Tibial nerve (tissue), 3 donors: ENCODE data around the gene CEP44.

Source experiments
- POLR2A ChIP-seq, 2 donors: fragments of 450-650 bp; IDR thresholded peaks; one replicate each; pipeline ENCODE4 v1.6.1; 2017; ENCODE audit warnings: antibody characterized with exemption in 2 of 2, mild to moderate bottlenecking in 2 of 2, moderate library complexity in 2 of 2
- TF ChIP-seq, protein P1 (sequence below), 5 experiments: fragments of 200-600 bp in 3 of 5; fragments of 450-650 bp in 2 of 5; sonication (generic) in 3 of 5; IDR thresholded peaks; one replicate each; pipeline ENCODE4 v1.5.1; 2016 to 2019; ENCODE audit warnings: antibody characterized with exemption in 5 of 5, mild to moderate bottlenecking in 3 of 5, moderate library complexity in 2 of 5

DNA sequence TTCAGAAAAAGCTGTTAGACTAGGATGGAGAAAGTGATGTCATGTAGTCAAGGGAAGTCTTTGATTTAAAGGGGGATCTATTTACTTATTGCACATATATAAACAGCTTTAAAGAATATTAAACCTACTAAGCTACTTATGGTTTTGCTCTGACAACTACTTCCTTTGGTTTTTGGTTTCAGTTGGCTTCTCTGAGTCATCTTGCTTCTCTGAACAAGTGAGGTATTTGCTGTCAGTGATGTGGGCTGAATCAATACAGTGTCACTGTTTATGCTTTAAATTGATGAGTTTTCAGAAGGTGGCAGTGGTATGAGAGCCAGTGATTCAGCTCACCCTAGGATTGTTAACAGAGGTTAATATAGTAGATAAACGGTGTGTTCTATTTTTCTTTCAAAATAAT is 75.1 kb downstream of the CEP44 start:
- no peak for TF ChIP-seq POLR2A (IDR thresholded peaks at IDR 0.05)
- TF ChIP-seq, protein P1, sequence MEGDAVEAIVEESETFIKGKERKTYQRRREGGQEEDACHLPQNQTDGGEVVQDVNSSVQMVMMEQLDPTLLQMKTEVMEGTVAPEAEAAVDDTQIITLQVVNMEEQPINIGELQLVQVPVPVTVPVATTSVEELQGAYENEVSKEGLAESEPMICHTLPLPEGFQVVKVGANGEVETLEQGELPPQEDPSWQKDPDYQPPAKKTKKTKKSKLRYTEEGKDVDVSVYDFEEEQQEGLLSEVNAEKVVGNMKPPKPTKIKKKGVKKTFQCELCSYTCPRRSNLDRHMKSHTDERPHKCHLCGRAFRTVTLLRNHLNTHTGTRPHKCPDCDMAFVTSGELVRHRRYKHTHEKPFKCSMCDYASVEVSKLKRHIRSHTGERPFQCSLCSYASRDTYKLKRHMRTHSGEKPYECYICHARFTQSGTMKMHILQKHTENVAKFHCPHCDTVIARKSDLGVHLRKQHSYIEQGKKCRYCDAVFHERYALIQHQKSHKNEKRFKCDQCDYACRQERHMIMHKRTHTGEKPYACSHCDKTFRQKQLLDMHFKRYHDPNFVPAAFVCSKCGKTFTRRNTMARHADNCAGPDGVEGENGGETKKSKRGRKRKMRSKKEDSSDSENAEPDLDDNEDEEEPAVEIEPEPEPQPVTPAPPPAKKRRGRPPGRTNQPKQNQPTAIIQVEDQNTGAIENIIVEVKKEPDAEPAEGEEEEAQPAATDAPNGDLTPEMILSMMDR (IDR thresholded peaks at IDR 0.05), result no peak
